GM21390 (cell line): ENCODE data around the gene TPRKB.
A peak's percentile ranks its signal among the peaks of the same experiment; 100 is the strongest.
"Not testable (repeated sequence)": the region's sequence is repeated elsewhere in the genome, so short reads cannot be mapped to it uniquely, and the experiment has no call there.

Experiments
- ATAC-seq: cut with Tn5 transposase; IDR thresholded peaks from one replicate; pipeline ENCODE4 v1.9.1; 2021; ENCODE audit not compliant: unreplicated experiment

Gene TPRKB

GRCh38 chr2:73736855-73737779 is at the start of gene TPRKB:
TSS of gene TPRKB (minus strand) at chr2:73737345. CDS start at chr2:73734569, 2,776 bp downstream.
- ATAC-seq: peak; percentile 96

DNA sequence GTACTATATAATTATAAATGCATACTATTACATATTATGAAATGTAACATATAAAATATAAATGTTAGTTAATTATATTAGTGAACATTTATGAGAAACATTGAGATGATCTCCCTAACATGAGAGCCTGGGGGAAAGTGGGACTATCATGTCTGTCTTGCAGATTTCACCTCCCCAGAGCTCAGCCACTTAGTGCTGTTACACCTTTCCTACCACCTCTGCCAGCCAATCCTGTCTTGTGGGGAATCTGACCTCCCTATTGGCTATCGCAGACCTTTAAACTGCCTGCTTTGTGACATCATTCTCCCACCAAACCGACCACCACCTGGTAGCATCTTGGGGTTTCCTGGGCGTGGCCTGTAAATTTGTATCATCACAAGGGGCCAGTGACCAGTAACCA is 46.7 kb upstream of the TPRKB start, which contains the start of gene C2orf78:
TSS of gene C2orf78 (plus strand) at position 301 of the 400 bp plus-strand sequence. CDS start 127 bp downstream, outside the sequence.
- ATAC-seq: not testable (repeated sequence)

GRCh38 chr2:73783402-73783801 is 46.3 kb upstream of the TPRKB start:
- not testable (repeated sequence) for ATAC-seq

DNA sequence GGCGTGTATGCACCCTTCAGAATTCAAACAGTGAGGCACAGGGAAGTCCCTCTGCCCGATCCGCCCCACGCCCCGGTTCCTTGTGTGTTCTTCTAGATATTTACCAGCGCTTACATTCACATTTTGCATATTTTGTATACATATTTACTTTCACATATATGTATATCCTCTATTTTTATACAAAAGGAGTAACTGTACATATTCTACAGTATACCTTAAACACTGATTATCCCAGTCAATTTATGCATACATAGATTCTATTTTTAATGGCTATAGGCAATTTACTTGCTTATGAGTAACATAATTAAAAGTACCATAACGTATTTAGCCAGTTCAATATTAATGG is 43.1 kb upstream of the TPRKB start:
- no peak for ATAC-seq

- peak; percentile 98 for ATAC-seq
Measured at GRCh38 chr2:73779467-73780236, 42.5 kb upstream of the TPRKB start, which contains the start of gene DUSP11. TSS of gene DUSP11 (minus strand) at chr2:73780103. CDS start at chr2:73779974, 129 bp downstream.

GRCh38 chr2:73778867-73779466 is 41.8 kb upstream of the TPRKB start:
- ATAC-seq: not testable (repeated sequence)

DNA sequence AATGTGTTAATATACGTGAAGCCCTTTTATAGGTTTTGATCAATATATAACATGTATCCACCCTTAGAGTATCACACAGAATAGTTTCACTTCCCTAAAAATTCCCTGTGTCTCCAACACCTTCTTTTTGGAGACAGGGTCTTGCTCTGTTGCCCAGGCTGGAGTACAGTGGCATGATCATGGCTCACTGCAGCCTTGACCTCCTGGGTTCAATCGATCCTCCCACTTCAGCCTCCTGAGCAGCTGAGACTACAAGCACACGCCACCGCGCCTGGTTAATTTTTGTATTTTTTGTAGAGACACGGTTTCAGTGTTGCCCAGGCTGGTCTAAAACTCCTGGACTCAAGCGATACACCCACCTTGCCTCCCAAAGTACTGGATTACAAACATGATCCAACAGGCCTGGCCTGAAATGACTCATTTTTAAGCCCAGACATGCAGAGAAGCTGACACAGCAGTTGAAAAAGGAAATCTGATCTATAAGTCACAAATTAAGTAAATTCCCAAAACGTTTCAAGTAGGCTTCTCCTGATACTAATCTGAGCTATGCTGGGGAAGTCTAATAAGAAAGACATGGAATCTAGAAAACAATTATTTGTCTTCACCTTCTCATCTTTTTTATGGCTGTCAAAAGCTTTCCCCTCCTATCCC is 39.8 kb upstream of the TPRKB start:
- ATAC-seq: no peak

DNA sequence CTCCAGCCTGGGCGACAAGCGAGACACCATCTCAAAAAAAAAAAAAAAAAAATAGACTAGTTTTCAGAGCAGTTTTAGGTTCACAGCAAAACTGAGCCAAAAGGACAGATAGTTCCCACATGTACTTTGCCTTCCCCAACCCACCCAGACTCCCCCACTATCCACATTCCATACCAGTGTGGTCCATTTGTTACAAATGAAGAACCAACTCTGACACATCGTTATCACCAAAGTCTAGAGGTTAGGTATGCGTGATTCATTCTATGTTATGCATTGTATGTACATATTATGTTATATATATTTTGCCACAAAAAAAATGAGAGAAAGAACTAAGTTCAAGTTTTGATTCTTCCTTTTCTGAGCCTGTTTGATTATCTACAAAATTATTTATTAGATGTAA is 39.2 kb upstream of the TPRKB start:
- no peak for ATAC-seq

- ATAC-seq: no peak
Measured at GRCh38 chr2:73772819-73773218, 35.7 kb upstream of the TPRKB start.

GRCh38 chr2:73770725-73771124 is 33.6 kb upstream of the TPRKB start:
- no peak for ATAC-seq

DNA sequence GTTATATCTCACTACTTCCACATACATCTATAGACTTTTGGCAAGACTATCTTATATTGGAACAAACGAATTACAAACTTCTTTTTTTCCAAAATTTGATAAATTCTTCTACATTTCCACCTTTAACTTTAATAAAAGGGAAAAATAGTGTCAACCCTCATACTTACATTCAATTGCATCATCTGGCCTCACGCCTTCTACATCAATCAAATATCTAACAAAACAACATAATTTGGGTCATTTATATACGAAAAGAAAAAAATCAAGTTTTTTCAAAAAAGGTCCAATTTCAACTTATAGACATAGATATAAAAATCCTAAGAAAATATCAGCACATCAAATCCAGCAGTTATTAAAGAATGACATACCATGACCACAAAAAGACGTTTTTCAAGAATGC is 29.8 kb upstream of the TPRKB start:
- no peak for ATAC-seq

- no peak for ATAC-seq
Measured at GRCh38 chr2:73766349-73766748, 29.2 kb upstream of the TPRKB start.

GRCh38 chr2:73764945-73765344 is 27.8 kb upstream of the TPRKB start:
- no peak for ATAC-seq

DNA sequence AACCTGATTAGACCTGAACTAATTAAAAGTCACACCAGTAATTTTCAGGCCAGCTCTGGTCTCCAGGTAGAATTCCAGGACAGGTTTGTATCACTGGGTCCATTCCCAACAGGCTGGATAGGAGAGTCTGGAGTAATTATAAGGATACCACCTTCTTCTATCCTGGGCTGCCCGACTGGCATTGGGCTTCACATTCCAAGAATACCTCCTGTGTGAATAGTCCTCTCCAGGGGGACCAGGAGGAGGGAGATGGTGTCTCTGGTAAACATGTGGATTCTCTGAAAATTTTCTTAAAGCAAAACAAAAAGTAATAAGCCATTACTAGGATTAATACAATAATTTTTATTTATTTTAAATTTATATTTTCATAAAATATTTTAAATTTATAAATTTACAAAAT is 25.4 kb upstream of the TPRKB start:
- no peak for ATAC-seq

DNA sequence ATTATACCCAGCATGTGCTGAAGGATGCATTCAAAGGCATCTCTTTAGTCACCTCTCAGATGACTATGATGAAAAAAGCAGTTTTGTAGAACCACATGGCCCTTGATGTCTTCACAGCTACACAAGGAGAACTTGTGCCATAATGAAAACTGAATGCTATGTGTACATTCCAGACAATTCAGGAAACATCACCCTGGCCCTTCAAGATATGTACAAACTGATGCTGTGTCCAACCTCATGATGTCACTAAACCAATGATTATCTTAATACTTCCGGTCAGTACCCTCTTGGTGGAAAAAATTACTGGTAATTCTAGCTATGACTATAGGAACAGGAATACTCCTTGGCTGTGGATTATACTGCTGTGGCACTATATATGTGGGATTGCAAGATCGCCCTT is 22.8 kb upstream of the TPRKB start:
- ATAC-seq: no peak

DNA sequence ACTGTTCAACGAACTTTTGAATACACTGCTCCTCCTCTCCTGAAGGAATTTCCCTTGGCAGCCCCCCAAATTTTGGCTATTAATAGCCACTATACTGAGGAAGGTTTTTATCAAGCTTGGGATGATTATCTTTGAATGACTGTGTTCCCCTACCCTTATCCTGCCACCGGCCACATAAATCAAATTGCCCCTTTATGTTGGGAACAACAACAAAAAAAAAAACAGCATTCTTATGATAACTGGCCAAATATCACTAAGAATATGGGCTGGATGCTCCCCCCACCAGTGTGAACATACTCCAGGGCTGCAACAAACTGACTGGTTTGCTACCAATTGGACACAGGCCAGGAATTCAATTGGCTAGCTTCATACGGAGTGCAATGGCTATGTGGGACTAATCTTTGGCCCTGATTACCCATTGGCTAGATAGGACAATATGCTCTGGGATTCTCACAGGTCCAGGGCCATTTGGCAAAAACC is 22.2 kb upstream of the TPRKB start:
- ATAC-seq: no peak

- ATAC-seq: not testable (repeated sequence)
Measured at GRCh38 chr2:73754332-73754731, 17.2 kb upstream of the TPRKB start.

- ATAC-seq: no peak
Measured at GRCh38 chr2:73749314-73749713, 12.2 kb upstream of the TPRKB start.

- no peak for ATAC-seq
Measured at GRCh38 chr2:73746877-73747208, 9.7 kb upstream of the TPRKB start.

GRCh38 chr2:73746015-73746876 is 9.1 kb upstream of the TPRKB start:
- ATAC-seq: no peak
